ENCODE data around the gene NETO2. TPM values are rescaled to one million over a fixed set of nuclear protein-coding genes. Genes with fewer than 3 reads are reported as not detected.

Gene NETO2
- total RNA-seq, 1 donor from 2014 or later: 3.7 TPM

GRCh38 chr16:47051031-47051430, 92.7 kb downstream of the NETO2 start:
- H3K36me3 ChIP-seq (ENCODE audit: control insufficient read depth in 3 of 3, insufficient read depth in 3 of 3, low read length in 3 of 3): no peaks in the 10 kb centered on the region
- no peak overlapping the region for H3K27ac ChIP-seq (ENCODE audit: low read depth, low read length)
- no peaks in the 10 kb centered on the region for H3K9me3 ChIP-seq (ENCODE audit: control insufficient read depth in 3 of 3, low read length in 3 of 3)
- no peaks in the 10 kb centered on the region for H3K27me3 ChIP-seq (ENCODE audit: control insufficient read depth in 3 of 3, insufficient read depth in 3 of 3, low read length in 3 of 3)
- H3K9ac ChIP-seq (ENCODE audit: low read depth in 1 of 3, low read length in 3 of 3): no peak overlapping the region
- no peaks in the 10 kb centered on the region for H3K4me1 ChIP-seq (ENCODE audit: control insufficient read depth in 3 of 3, insufficient read depth in 3 of 3, low read length in 3 of 3)
- H3K4me3 ChIP-seq (ENCODE audit: low read length in 3 of 3): no peak overlapping the region

GRCh38 chr16:47049901-47050583, 93.7 kb downstream of the NETO2 start:
- Histone ChIP-seq H3K27ac (ENCODE audit: low read depth, low read length) (no peak overlapping the region), H3K4me1 (ENCODE audit: control insufficient read depth in 3 of 3, insufficient read depth in 3 of 3, low read length in 3 of 3) (no peaks in the 10 kb centered on the region), H3K9me3 (ENCODE audit: control insufficient read depth in 3 of 3, low read length in 3 of 3) (no peaks in the 10 kb centered on the region), H3K4me3 (ENCODE audit: low read length in 3 of 3) (no peak overlapping the region), H3K36me3 (ENCODE audit: control insufficient read depth in 3 of 3, insufficient read depth in 3 of 3, low read length in 3 of 3) (no peaks in the 10 kb centered on the region), H3K9ac (ENCODE audit: low read depth in 1 of 3, low read length in 3 of 3) (no peak overlapping the region), H3K27me3 (ENCODE audit: control insufficient read depth in 3 of 3, insufficient read depth in 3 of 3, low read length in 3 of 3) (no peaks in the 10 kb centered on the region)

- Histone ChIP-seq H3K36me3 (ENCODE audit: control insufficient read depth in 3 of 3, insufficient read depth in 3 of 3, low read length in 3 of 3) (no peaks in the 10 kb centered on the region), H3K27me3 (ENCODE audit: control insufficient read depth in 3 of 3, insufficient read depth in 3 of 3, low read length in 3 of 3) (no peaks in the 10 kb centered on the region), H3K27ac (ENCODE audit: low read depth, low read length) (no peak overlapping the region), H3K4me3 (ENCODE audit: low read length in 3 of 3) (no peak overlapping the region), H3K9ac (ENCODE audit: low read depth in 1 of 3, low read length in 3 of 3) (no peak overlapping the region), H3K9me3 (ENCODE audit: control insufficient read depth in 3 of 3, low read length in 3 of 3) (no peaks in the 10 kb centered on the region), H3K4me1 (ENCODE audit: control insufficient read depth in 3 of 3, insufficient read depth in 3 of 3, low read length in 3 of 3) (no peaks in the 10 kb centered on the region)
Observed at GRCh38 chr16:47047524-47048203, 96.1 kb downstream of the NETO2 start.

- H3K4me1 ChIP-seq (ENCODE audit: control insufficient read depth in 3 of 3, insufficient read depth in 3 of 3, low read length in 3 of 3): no peaks in the 10 kb centered on the region
- no peaks in the 10 kb centered on the region for H3K27me3 ChIP-seq (ENCODE audit: control insufficient read depth in 3 of 3, insufficient read depth in 3 of 3, low read length in 3 of 3)
- no peaks in the 10 kb centered on the region for H3K9me3 ChIP-seq (ENCODE audit: control insufficient read depth in 3 of 3, low read length in 3 of 3)
- H3K36me3 ChIP-seq (ENCODE audit: control insufficient read depth in 3 of 3, insufficient read depth in 3 of 3, low read length in 3 of 3): no peaks in the 10 kb centered on the region
- no peak overlapping the region for H3K4me3 ChIP-seq (ENCODE audit: low read length in 3 of 3)
- H3K9ac ChIP-seq (ENCODE audit: low read depth in 1 of 3, low read length in 3 of 3): no peak overlapping the region
- no peak overlapping the region for H3K27ac ChIP-seq (ENCODE audit: low read depth, low read length)
Observed at GRCh38 chr16:47046726-47047523, 96.8 kb downstream of the NETO2 start.

- H3K4me3 ChIP-seq (ENCODE audit: low read length in 3 of 3): no peak overlapping the region
- no peaks in the 10 kb centered on the region for H3K36me3 ChIP-seq (ENCODE audit: control insufficient read depth in 3 of 3, insufficient read depth in 3 of 3, low read length in 3 of 3)
- no peak overlapping the region for H3K27ac ChIP-seq (ENCODE audit: low read depth, low read length)
- no peaks in the 10 kb centered on the region for H3K4me1 ChIP-seq (ENCODE audit: control insufficient read depth in 3 of 3, insufficient read depth in 3 of 3, low read length in 3 of 3)
- no peak overlapping the region for H3K9ac ChIP-seq (ENCODE audit: low read depth in 1 of 3, low read length in 3 of 3)
- no peaks in the 10 kb centered on the region for H3K27me3 ChIP-seq (ENCODE audit: control insufficient read depth in 3 of 3, insufficient read depth in 3 of 3, low read length in 3 of 3)
- no peaks in the 10 kb centered on the region for H3K9me3 ChIP-seq (ENCODE audit: control insufficient read depth in 3 of 3, low read length in 3 of 3)
Observed at GRCh38 chr16:47045459-47045858, 98.3 kb downstream of the NETO2 start.

- H3K27me3 ChIP-seq (ENCODE audit: control insufficient read depth in 3 of 3, insufficient read depth in 3 of 3, low read length in 3 of 3): no peaks in the 10 kb centered on the region
- H3K4me3 ChIP-seq (ENCODE audit: low read length in 3 of 3): no peak overlapping the region
- H3K9ac ChIP-seq (ENCODE audit: low read depth in 1 of 3, low read length in 3 of 3): no peak overlapping the region
- no peaks in the 10 kb centered on the region for H3K4me1 ChIP-seq (ENCODE audit: control insufficient read depth in 3 of 3, insufficient read depth in 3 of 3, low read length in 3 of 3)
- H3K9me3 ChIP-seq (ENCODE audit: control insufficient read depth in 3 of 3, low read length in 3 of 3): no peaks in the 10 kb centered on the region
- no peak overlapping the region for H3K27ac ChIP-seq (ENCODE audit: low read depth, low read length)
- H3K36me3 ChIP-seq (ENCODE audit: control insufficient read depth in 3 of 3, insufficient read depth in 3 of 3, low read length in 3 of 3): no peaks in the 10 kb centered on the region
Observed at GRCh38 chr16:47045023-47045422, 98.7 kb downstream of the NETO2 start.

GRCh38 chr16:47043970-47044684, 99.6 kb downstream of the NETO2 start:
- Histone ChIP-seq H3K4me3 (ENCODE audit: low read length in 3 of 3) (no peak overlapping the region), H3K9me3 (ENCODE audit: control insufficient read depth in 3 of 3, low read length in 3 of 3) (no peaks in the 10 kb centered on the region), H3K27ac (ENCODE audit: low read depth, low read length) (no peak overlapping the region), H3K9ac (ENCODE audit: low read depth in 1 of 3, low read length in 3 of 3) (no peak overlapping the region), H3K4me1 (ENCODE audit: control insufficient read depth in 3 of 3, insufficient read depth in 3 of 3, low read length in 3 of 3) (no peaks in the 10 kb centered on the region), H3K36me3 (ENCODE audit: control insufficient read depth in 3 of 3, insufficient read depth in 3 of 3, low read length in 3 of 3) (no peaks in the 10 kb centered on the region), H3K27me3 (ENCODE audit: control insufficient read depth in 3 of 3, insufficient read depth in 3 of 3, low read length in 3 of 3) (no peaks in the 10 kb centered on the region)

- no peaks in the 10 kb centered on the region for H3K36me3 ChIP-seq (ENCODE audit: control insufficient read depth in 3 of 3, insufficient read depth in 3 of 3, low read length in 3 of 3)
- no peak overlapping the region for H3K27ac ChIP-seq (ENCODE audit: low read depth, low read length)
- no peak overlapping the region for H3K9ac ChIP-seq (ENCODE audit: low read depth in 1 of 3, low read length in 3 of 3)
- no peaks in the 10 kb centered on the region for H3K27me3 ChIP-seq (ENCODE audit: control insufficient read depth in 3 of 3, insufficient read depth in 3 of 3, low read length in 3 of 3)
- no peaks in the 10 kb centered on the region for H3K9me3 ChIP-seq (ENCODE audit: control insufficient read depth in 3 of 3, low read length in 3 of 3)
- H3K4me3 ChIP-seq (ENCODE audit: low read length in 3 of 3): no peak overlapping the region
- peaks cover 0 to under 1% (median 0%) of the 10 kb centered on the region in 3 donors for H3K4me1 ChIP-seq (ENCODE audit: control insufficient read depth in 3 of 3, insufficient read depth in 3 of 3, low read length in 3 of 3)
Observed at GRCh38 chr16:47043200-47043599, 100.5 kb downstream of the NETO2 start.

- Histone ChIP-seq H3K27me3 (ENCODE audit: control insufficient read depth in 3 of 3, insufficient read depth in 3 of 3, low read length in 3 of 3) (no peaks in the 10 kb centered on the region), H3K9ac (ENCODE audit: low read depth in 1 of 3, low read length in 3 of 3) (peak overlapping the region in 2 of 3 donors; percentile 45 to 74), H3K36me3 (ENCODE audit: control insufficient read depth in 3 of 3, insufficient read depth in 3 of 3, low read length in 3 of 3) (no peaks in the 10 kb centered on the region), H3K4me1 (ENCODE audit: control insufficient read depth in 3 of 3, insufficient read depth in 3 of 3, low read length in 3 of 3) (peaks cover 0 to 6% (median 5%) of the 10 kb centered on the region in 3 donors), H3K4me3 (ENCODE audit: low read length in 3 of 3) (peak overlapping the region; percentile 67 to 76 (median 72)), H3K27ac (ENCODE audit: low read depth, low read length) (no peak overlapping the region), H3K9me3 (ENCODE audit: control insufficient read depth in 3 of 3, low read length in 3 of 3) (no peaks in the 10 kb centered on the region)
Observed at GRCh38 chr16:47037746-47038458, 105.8 kb downstream of the NETO2 start.
